ENCODE data around the gene ABCD1. TPM values are rescaled to one million over a fixed set of nuclear protein-coding genes. Genes with fewer than 3 reads are reported as not detected.

The ABCD1 gene
- total and polyA plus RNA-seq, 4 donors = 4.0 to 10.8 (median 7.6) TPM

DNA sequence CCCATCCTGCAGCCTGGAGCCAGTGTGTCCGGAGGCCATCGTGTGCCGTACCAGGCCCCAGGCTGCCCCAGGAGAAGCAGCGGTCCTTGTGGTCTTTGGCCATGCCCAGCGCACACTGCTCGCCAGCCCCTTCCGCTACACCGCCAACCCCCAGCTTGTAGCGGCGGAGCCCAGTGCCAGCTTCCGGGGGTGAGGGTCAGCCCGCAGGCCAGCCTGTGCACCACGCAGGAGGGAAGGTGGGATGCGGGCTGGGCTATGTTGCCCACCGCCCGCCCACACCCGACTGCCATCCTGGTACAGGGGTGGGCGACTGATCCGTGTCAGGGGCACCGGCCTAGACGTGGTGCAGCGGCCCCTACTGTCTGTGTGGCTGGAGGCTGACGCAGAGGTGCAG lies 48.6 kb downstream of the ABCD1 start:
- 96% methylated on average over 23 of the region's 23 CpGs for WGBS

DNA sequence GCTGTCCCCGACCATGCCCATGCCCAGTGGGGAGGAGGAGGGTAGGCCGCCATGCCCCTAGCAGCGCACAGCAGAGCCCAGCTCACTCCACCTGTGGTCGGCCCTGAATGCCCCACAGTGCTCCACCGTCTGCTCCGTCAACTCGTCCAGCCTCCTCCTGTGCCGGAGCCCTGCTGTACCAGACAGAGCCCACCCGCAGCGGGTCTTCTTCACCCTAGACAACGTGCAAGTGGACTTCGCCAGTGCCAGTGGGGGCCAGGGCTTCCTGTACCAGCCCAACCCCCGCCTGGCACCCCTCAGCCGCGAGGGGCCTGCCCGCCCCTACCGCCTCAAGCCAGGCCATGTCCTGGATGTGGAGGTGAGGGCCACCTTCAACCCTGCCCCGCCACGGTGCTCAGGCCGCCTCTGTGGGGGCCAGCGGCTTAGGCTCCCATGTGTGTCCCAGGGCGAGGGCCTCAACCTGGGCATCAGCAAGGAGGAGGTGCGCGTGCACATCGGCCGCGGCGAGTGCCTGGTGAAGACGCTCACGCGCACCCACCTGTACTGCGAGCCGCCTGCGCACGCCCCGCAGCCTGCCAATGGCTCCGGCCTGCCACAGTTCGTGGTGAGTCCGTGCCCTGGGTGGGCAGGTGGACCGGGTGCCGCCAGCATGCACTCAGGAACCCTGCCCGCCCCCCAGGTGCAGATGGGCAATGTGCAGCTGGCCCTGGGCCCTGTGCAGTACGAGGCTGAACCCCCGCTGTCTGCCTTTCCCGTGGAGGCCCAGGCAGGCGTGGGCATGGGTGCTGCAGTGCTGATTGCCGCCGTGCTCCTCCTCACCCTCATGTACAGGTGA lies 49.3 kb downstream of the ABCD1 start:
- no peaks in the 10 kb centered on the region for H3K27me3 ChIP-seq (ENCODE audit: control insufficient read depth in 4 of 4, insufficient read depth in 4 of 4, low read length in 3 of 4)
- no peak for TF ChIP-seq RAD21 (IDR thresholded peaks at IDR 0.05)
- TF ChIP-seq FOXA2 (IDR thresholded peaks at IDR 0.05) = no peak
- TF ChIP-seq TAF1 (conservative IDR thresholded peaks at IDR 0.05) = no peak
- TF ChIP-seq HNF4G (IDR thresholded peaks at IDR 0.05) = no peak
- TF ChIP-seq FOXA1 (IDR thresholded peaks at IDR 0.05) = no peak
- TF ChIP-seq NR2F2 (IDR thresholded peaks at IDR 0.05) = no peak
- no peak for TF ChIP-seq RXRA (IDR thresholded peaks at IDR 0.05)
- TF ChIP-seq, protein P1, sequence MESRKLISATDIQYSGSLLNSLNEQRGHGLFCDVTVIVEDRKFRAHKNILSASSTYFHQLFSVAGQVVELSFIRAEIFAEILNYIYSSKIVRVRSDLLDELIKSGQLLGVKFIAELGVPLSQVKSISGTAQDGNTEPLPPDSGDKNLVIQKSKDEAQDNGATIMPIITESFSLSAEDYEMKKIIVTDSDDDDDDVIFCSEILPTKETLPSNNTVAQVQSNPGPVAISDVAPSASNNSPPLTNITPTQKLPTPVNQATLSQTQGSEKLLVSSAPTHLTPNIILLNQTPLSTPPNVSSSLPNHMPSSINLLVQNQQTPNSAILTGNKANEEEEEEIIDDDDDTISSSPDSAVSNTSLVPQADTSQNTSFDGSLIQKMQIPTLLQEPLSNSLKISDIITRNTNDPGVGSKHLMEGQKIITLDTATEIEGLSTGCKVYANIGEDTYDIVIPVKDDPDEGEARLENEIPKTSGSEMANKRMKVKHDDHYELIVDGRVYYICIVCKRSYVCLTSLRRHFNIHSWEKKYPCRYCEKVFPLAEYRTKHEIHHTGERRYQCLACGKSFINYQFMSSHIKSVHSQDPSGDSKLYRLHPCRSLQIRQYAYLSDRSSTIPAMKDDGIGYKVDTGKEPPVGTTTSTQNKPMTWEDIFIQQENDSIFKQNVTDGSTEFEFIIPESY (IDR thresholded peaks at IDR 0.05) = no peak
- TF ChIP-seq EGR1 (IDR thresholded peaks at IDR 0.05; ENCODE audit: low read depth in 2 of 2) = no peak
- no peak for TF ChIP-seq SP1 (IDR thresholded peaks at IDR 0.05)
- no peak for TF ChIP-seq JUND (IDR thresholded peaks at IDR 0.05)
- TF ChIP-seq, protein P2, sequence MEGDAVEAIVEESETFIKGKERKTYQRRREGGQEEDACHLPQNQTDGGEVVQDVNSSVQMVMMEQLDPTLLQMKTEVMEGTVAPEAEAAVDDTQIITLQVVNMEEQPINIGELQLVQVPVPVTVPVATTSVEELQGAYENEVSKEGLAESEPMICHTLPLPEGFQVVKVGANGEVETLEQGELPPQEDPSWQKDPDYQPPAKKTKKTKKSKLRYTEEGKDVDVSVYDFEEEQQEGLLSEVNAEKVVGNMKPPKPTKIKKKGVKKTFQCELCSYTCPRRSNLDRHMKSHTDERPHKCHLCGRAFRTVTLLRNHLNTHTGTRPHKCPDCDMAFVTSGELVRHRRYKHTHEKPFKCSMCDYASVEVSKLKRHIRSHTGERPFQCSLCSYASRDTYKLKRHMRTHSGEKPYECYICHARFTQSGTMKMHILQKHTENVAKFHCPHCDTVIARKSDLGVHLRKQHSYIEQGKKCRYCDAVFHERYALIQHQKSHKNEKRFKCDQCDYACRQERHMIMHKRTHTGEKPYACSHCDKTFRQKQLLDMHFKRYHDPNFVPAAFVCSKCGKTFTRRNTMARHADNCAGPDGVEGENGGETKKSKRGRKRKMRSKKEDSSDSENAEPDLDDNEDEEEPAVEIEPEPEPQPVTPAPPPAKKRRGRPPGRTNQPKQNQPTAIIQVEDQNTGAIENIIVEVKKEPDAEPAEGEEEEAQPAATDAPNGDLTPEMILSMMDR (IDR thresholded peaks at IDR 0.05; ENCODE audit: low read depth, low read length, missing input control) = no peak
- H3K36me3 ChIP-seq (ENCODE audit: control insufficient read depth in 4 of 4, insufficient read depth in 3 of 4, low read depth in 1 of 4, low read length in 3 of 4) = no peaks in the 10 kb centered on the region
- no peak overlapping the region for H3K4me3 ChIP-seq (ENCODE audit: low read depth in 1 of 3, low read length in 3 of 3)
- H3K4me1 ChIP-seq (ENCODE audit: control insufficient read depth in 4 of 4, insufficient read depth in 4 of 4, low read length in 3 of 4) = no peaks in the 10 kb centered on the region
- H3K27ac ChIP-seq (ENCODE audit: low read depth in 1 of 2, low read length in 2 of 2) = no peak overlapping the region
- H3K9me3 ChIP-seq (ENCODE audit: control insufficient read depth in 4 of 4, low read length in 3 of 4) = no peaks in the 10 kb centered on the region
- 96% methylated on average over 48 of the region's 48 CpGs for WGBS
- no peak for DNase-seq (ENCODE audit: low spot score)
- H3K9ac ChIP-seq (ENCODE audit: low read depth in 1 of 2, low read length in 2 of 2) = no peak overlapping the region

More for the DNA sequence above, 48.6 kb downstream of the ABCD1 start:
- no peaks in the 10 kb centered on the region for H3K36me3 ChIP-seq (ENCODE audit: control insufficient read depth in 4 of 4, insufficient read depth in 3 of 4, low read depth in 1 of 4, low read length in 3 of 4)
- no peaks in the 10 kb centered on the region for H3K9me3 ChIP-seq (ENCODE audit: control insufficient read depth in 4 of 4, low read length in 3 of 4)
- H3K4me1 ChIP-seq (ENCODE audit: control insufficient read depth in 4 of 4, insufficient read depth in 4 of 4, low read length in 3 of 4) = no peaks in the 10 kb centered on the region
- no peak overlapping the region for H3K27ac ChIP-seq (ENCODE audit: low read depth in 1 of 2, low read length in 2 of 2)
- TF ChIP-seq, protein P1 (IDR thresholded peaks at IDR 0.05) = no peak
- TF ChIP-seq YY1 (IDR thresholded peaks at IDR 0.05) = no peak
- TF ChIP-seq EGR1 (IDR thresholded peaks at IDR 0.05; ENCODE audit: low read depth in 2 of 2) = no peak
- DNase-seq (ENCODE audit: low spot score) = no peak
- H3K9ac ChIP-seq (ENCODE audit: low read depth in 1 of 2, low read length in 2 of 2) = no peak overlapping the region
- no peak overlapping the region for H3K4me3 ChIP-seq (ENCODE audit: low read depth in 1 of 3, low read length in 3 of 3)
- H3K27me3 ChIP-seq (ENCODE audit: control insufficient read depth in 4 of 4, insufficient read depth in 4 of 4, low read length in 3 of 4) = no peaks in the 10 kb centered on the region

All from liver (tissue), 9 donors.